Measurements from ENCODE around the gene SKAP2. TPM values are rescaled to one million over a fixed set of nuclear protein-coding genes. Genes with fewer than 3 reads are reported as not detected.

The SKAP2 gene
- total and polyA plus RNA-seq, 2 of the 13 experiments (the other 11 are each of a cell fraction or from before 2014, with no cell fraction given) = 3.6 to 12.9 TPM

DNA sequence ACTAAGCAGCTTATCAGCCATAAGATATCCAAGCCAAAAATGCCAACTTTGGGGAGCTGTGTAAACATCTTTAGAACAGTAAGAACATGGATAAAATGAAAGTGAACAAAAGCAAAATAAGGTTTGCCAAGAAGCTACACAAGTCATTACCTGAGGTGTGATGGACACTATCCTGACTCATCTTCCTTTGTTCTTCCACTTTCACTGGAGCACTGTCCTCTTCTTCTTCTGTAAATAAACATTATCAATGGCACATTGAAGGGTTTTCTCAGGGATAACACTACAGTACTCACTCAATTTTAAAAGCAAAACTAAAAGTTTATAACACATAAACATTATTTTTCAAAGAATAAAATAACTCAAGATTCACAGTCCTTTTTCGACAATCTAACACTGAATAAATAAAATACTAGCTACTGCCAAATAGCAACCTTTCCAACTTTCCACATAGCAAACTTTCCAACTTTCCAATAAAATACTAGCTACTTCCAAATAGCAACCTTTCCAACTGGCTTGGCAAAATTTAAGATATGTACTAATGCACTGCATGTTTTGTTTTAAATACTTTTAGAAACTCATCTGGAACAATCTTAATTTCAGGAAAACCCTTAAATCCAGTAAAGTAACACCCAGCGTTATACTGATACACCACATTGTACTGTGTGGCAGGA, 174.1 kb downstream of the SKAP2 start:
- Histone ChIP-seq H3K4me3 (replicated peaks in 1 of 3; ENCODE audit: insufficient read depth in 1 of 3, low read depth in 2 of 3, low read length in 3 of 3) (no peak overlapping the region), H3K27ac (ENCODE audit: extremely low read length, insufficient read depth, low read length) (no peak overlapping the region), H2AFZ (ENCODE audit: low read length) (no peak overlapping the region), H3K4me1 (ENCODE audit: insufficient read depth, low read length) (peaks cover 48% of the 10 kb centered on the region), H3K27me3 (ENCODE audit: control insufficient read depth in 1 of 2, insufficient read depth in 2 of 2, low read length in 2 of 2) (no peaks in the 10 kb centered on the region), H3K4me2 (ENCODE audit: low read depth, low read length) (no peak overlapping the region), H3K79me2 (ENCODE audit: insufficient read depth, low read length) (no peaks in the 10 kb centered on the region), H4K20me1 (ENCODE audit: insufficient read depth, low read length) (no peaks in the 10 kb centered on the region), H3K9ac (ENCODE audit: insufficient read depth, low read depth, low read length) (no peak overlapping the region), H3K36me3 (replicated peaks in 1 of 2; ENCODE audit: control insufficient read depth in 1 of 2, insufficient read depth in 2 of 2, low read length in 2 of 2) (no peaks in the 10 kb centered on the region), H3K9me3 (ENCODE audit: low read length) (no peaks in the 10 kb centered on the region)
- WGBS (ENCODE audit: low lambda C conversion rate) = 96% methylated on average over 2 of the region's 2 CpGs
- no peak for DNase-seq (ENCODE audit: low spot score)
- in situ Hi-C loops (cut with HindIII; ENCODE audit: extremely low pct_ligation_motif_present, low pct_unique_long_range_greater_than_20kb) (no loop called here), intact Hi-C loops (cut with micrococcal nuclease; ENCODE audit: unreplicated experiment) (no loop called here)
- ChIA-PET CTCF (ENCODE audit: low intra/inter-chr PET ratio, low total read pairs) (no interaction called here), POLR2A (interaction anchor here (0.8 to 2.6 kb wide), 4 partner anchors 8 to 432 kb away, joined by 3 to 14 read pairs (median 10); partner anchors contain the start of gene SKAP2)
- ATAC-seq = no peak
- no TSS peak for BruUV-seq (replicated peaks)
- TF ChIP-seq TCF7 (IDR thresholded peaks at IDR 0.05; ENCODE audit: low read depth) = no peak
- TF ChIP-seq ZNF33A (CRISPR knock-in tag; IDR thresholded peaks at IDR 0.05; ENCODE audit: borderline replicate concordance) = no peak
- peak; percentile 50; the same call in 1 of the 2 replicates for TF ChIP-seq SOX5 (CRISPR knock-in tag; IDR thresholded peaks at IDR 0.05; ENCODE audit: borderline replicate concordance)
- TF ChIP-seq, protein P1, sequence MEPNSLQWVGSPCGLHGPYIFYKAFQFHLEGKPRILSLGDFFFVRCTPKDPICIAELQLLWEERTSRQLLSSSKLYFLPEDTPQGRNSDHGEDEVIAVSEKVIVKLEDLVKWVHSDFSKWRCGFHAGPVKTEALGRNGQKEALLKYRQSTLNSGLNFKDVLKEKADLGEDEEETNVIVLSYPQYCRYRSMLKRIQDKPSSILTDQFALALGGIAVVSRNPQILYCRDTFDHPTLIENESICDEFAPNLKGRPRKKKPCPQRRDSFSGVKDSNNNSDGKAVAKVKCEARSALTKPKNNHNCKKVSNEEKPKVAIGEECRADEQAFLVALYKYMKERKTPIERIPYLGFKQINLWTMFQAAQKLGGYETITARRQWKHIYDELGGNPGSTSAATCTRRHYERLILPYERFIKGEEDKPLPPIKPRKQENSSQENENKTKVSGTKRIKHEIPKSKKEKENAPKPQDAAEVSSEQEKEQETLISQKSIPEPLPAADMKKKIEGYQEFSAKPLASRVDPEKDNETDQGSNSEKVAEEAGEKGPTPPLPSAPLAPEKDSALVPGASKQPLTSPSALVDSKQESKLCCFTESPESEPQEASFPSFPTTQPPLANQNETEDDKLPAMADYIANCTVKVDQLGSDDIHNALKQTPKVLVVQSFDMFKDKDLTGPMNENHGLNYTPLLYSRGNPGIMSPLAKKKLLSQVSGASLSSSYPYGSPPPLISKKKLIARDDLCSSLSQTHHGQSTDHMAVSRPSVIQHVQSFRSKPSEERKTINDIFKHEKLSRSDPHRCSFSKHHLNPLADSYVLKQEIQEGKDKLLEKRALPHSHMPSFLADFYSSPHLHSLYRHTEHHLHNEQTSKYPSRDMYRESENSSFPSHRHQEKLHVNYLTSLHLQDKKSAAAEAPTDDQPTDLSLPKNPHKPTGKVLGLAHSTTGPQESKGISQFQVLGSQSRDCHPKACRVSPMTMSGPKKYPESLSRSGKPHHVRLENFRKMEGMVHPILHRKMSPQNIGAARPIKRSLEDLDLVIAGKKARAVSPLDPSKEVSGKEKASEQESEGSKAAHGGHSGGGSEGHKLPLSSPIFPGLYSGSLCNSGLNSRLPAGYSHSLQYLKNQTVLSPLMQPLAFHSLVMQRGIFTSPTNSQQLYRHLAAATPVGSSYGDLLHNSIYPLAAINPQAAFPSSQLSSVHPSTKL (CRISPR knock-in tag; IDR thresholded peaks at IDR 0.05) = peak; percentile 31; the same call in 1 of the 2 replicates
- TF ChIP-seq SOX13 (IDR thresholded peaks at IDR 0.05) = no peak
- TF ChIP-seq SOX13 (CRISPR knock-in tag; conservative IDR thresholded peaks at IDR 0.05 in 1 of 2, IDR thresholded peaks at IDR 0.05 in 1 of 2) = peak in 1 of 2 experiments; percentile 69; a peak in 2 of 4 replicates
- FAIRE-seq = no peak
